HL-60 (cell line): Measurements from ENCODE around the gene CSMD2.

Experiments used
- DNase-seq, 2 experiments: peaks; one replicate each; pipeline ENCODE4 v3.0.0-alpha.2; 2010 to 2020; ENCODE audit warnings: low read depth in 1 of 2, low spot score in 1 of 2
- H3K27ac ChIP-seq: fragments of 250-450 bp; sonication (Bioruptor Pico); replicated peaks from 2 replicates; pipeline ENCODE4 v1.5.1; 2020; ENCODE audit warnings: mild to moderate bottlenecking, moderate library complexity
- H3K27me3 ChIP-seq: fragments of 250-450 bp; sonication (Bioruptor Pico); 2 replicates; pipeline ENCODE4 v1.5.1; 2021; ENCODE audit warnings: mild to moderate bottlenecking, moderate library complexity; ENCODE audit not compliant: insufficient read depth, poor library complexity, severe bottlenecking
- H3K4me3 ChIP-seq: replicated peaks from 2 replicates; pipeline ENCODE4 v1.5.1; 2011; ENCODE audit warnings: mild to moderate bottlenecking, control low read depth, low read length; ENCODE audit not compliant: insufficient read depth
- CTCF ChIP-seq: IDR thresholded peaks from one replicate; pipeline ENCODE4 v1.5.1; 2011; ENCODE audit warnings: low read length, control low read depth, inconsistent platforms; ENCODE audit not compliant: insufficient read depth
- GABPA ChIP-seq: IDR thresholded peaks from 2 replicates; pipeline ENCODE4 v1.6.1; 2012; ENCODE audit warnings: low read depth
- POLR2AphosphoS5 ChIP-seq: IDR thresholded peaks from 2 replicates; pipeline ENCODE4 v1.6.1; 2012; ENCODE audit warnings: low read depth
- REST ChIP-seq: IDR thresholded peaks from 2 replicates; pipeline ENCODE4 v1.6.1; 2012; ENCODE audit warnings: low read depth; ENCODE audit not compliant: insufficient replicate concordance
- SPI1 ChIP-seq: IDR thresholded peaks from 2 replicates; pipeline ENCODE4 v1.6.1; 2012; ENCODE audit warnings: low read depth, mild to moderate bottlenecking, borderline replicate concordance

Gene CSMD2

GRCh38 chr1:33524586-33524985 lies 640.4 kb downstream of the CSMD2 start:
- peak; percentile 60 to 73 for DNase-seq
- Histone ChIP-seq H3K27me3 (peaks cover 2% of the 10 kb centered on the region), H3K4me3 (no peak overlapping the region), H3K27ac (no peak overlapping the region)
- no peak for TF ChIP-seq POLR2AphosphoS5
- TF ChIP-seq CTCF: no peak
- TF ChIP-seq REST: no peak
- TF ChIP-seq SPI1: peak; percentile 78
- TF ChIP-seq GABPA: no peak

- no peak for DNase-seq
- H3K4me3 ChIP-seq: no peak overlapping the region
- TF ChIP-seq SPI1 (peak; percentile 91), REST (no peak)
- H3K27me3 ChIP-seq: peaks cover 2% of the 10 kb centered on the region
- no peak overlapping the region for H3K27ac ChIP-seq
Observed at GRCh38 chr1:33519240-33519884, 645.7 kb downstream of the CSMD2 start.

DNA sequence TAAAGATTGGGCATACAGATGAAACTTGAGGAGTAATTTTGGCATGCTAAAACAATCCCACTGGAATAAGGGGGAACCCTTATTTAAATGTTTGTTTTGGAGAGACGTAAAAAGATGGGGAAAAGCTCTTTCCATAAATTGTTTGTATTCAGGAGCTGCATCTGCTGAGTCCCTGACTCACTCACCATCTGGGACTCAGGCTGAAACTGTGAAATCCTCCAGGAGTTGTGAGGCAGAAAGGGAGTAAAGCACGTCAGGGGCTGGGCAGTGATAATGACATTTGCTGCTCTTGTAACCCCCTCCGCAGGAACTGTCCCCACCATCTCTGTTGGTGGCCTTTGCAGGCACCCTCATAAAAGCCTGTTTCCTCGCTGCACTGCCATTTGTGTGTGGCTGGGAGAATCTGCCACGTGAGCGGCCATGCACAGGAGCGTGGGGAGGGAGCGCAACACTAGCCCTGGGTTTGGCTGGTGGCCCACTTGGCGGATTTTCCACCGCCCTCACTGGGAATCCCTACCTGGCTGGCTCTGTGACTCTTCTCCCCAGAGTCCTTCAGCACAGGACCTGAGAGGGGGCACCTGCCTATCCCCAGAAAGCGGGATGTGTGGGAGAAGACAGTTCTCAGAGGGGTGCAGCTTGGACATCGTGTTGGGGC lies 647.3 kb downstream of the CSMD2 start:
- TF ChIP-seq CTCF: no peak
- no peak for TF ChIP-seq REST
- no peak for TF ChIP-seq POLR2AphosphoS5
- no peak for TF ChIP-seq SPI1
- no peak for TF ChIP-seq GABPA
- no peak overlapping the region for H3K27ac ChIP-seq
- no peaks in the 10 kb centered on the region for H3K27me3 ChIP-seq
- no peak for DNase-seq
- H3K4me3 ChIP-seq: no peak overlapping the region
